ENCODE data around the gene EMC7. TPM values are rescaled to one million over a fixed set of nuclear protein-coding genes. Genes with fewer than 3 reads are reported as not detected.
"Not testable (repeated sequence)": the region's sequence is repeated elsewhere in the genome, so short reads cannot be mapped to it uniquely, and the experiment has no call there.

Gene EMC7
- total RNA-seq = 10 to 100 TPM; 63.1 to 65.6 TPM

DNA sequence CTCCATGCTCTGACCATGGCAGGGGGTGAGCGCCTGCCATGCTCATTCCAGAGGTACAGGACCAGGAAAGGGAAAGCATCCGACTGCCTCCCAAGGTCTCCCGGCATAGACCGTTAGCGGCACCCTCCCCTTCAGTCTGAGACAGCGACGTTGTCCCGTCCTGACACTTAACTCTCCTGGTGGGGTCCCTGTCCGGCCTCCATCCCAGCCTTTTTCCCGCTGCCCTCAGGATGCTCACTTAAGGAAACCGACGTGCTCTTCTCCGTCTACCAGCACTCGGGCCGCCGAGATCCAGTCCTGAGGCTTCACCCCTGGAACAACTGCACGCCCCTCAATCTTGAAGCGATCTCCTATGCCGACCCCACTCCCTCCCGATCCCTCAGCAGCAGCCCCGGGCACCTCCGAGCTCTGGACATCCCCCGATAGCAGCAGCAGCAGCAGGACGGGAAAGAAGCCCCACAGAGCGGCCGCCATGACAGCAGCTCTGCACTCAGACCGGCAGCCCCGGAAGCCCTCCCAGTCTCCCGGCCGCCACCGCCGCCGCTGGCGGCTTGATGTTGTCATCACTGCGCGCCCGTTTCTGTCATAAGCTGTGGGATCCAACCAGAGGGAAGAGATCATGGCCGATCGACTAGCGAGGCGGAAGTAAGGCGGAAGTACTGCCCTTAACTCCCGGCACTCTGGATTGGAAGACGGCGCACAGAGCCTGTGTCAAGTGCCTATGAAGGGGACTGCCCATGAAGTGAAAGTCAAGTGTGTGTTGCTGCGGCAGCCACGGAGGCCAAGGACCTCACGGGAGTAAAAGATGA is at the start of gene EMC7, which contains the start of gene PGBD4:
Gene EMC7 (minus strand): TSS at position 497 of the 809 bp plus-strand sequence. CDS start 23 bp downstream, at position 474.
Gene PGBD4 (plus strand): TSS at position 718 of the 809 bp plus-strand sequence. CDS start 449 bp downstream, outside the sequence.
- H3K4me3 Mint-ChIP-seq = peak within 1 kb of the TSS; percentile 97
- ChIA-PET POLR2A (no interaction called here), CTCF (interaction anchor here (0.7 to 1.4 kb wide), 4 partner anchors 9 to 108 kb away, joined by 3 to 4 read pairs (median 3); partner anchors contain the start of gene KATNBL1)
- H3K27me3 Mint-ChIP-seq = no peaks in the 10 kb centered on the region
- peaks cover 38% of the 10 kb centered on the region for H3K4me1 Mint-ChIP-seq
- H3K36me3 Mint-ChIP-seq (ENCODE audit: low read depth) = peaks cover 24% of the 10 kb centered on the region
- peak within 1 kb of the TSS; percentile 96 for H3K27ac Mint-ChIP-seq
- DNase-seq = peak; percentile 99
- H3K9me3 Mint-ChIP-seq = peaks cover 3% of the 10 kb centered on the region

DNA sequence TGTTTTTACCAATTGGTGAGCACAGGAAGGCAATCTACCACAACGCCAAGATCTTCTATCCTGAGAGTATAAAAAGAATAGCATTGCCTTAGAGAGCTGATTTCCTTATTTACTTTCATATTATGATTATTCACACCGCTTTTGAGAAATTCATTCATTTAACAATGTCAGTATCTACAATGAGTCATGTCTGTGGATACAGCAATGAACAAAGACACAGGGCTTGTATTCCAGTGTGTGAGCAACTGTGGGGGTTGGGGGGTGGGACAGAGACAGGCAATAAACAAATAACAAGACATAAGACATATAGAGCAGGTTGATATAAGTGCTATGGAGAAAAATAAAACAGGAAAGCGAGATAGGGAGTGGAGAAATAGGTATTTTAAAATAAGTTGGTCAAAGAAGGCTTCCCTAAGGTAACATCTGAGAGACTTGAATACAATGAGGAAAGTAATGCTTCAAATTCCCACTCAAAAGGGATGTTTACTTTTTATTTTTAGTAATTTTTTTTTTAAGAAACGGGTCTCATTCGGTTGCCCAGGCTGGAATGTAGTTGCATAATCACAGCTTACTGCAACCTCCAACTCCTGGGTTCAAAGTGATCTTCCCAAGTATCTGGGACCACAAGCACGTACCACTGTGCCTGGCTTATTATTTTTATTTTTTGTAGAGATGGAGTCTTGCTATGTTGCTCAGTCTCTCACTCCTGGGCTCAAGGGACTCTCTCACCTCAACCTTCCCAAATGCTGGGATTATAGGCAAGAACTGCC is 45.9 kb upstream of the EMC7 start:
- H3K4me3 Mint-ChIP-seq = no peak overlapping the region
- no peak overlapping the region for H3K27ac Mint-ChIP-seq
- DNase-seq = no peak
- no peaks in the 10 kb centered on the region for H3K4me1 Mint-ChIP-seq
- no peaks in the 10 kb centered on the region for H3K27me3 Mint-ChIP-seq
- ChIA-PET POLR2A (no interaction called here), CTCF (interaction anchor here (0.7 to 1.7 kb wide), 2 partner anchors 35 to 705 kb away, joined by 3 to 4 read pairs; no protein-coding TSS in a partner anchor)
- H3K9me3 Mint-ChIP-seq = no peaks in the 10 kb centered on the region
- H3K36me3 Mint-ChIP-seq (ENCODE audit: low read depth) = peaks cover 49% of the 10 kb centered on the region

DNA sequence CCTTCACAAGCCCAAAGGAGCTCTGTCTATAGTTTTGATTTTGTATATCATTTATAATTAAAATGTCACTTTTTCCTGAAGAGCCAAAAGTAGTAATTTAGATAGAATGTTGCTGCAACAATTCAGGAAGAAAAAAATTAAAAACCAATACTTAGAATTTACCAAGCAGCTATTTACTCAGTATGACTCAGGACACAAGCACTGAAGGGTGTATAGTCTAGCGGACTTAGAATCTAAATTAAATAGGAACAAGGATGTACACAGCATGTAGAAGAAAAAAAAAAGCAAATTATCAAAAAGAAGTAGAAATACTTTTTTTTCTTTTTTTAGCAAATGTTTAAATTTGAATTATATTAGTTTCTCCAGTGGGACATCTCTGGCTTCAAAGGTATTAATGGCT is 31.8 kb upstream of the EMC7 start:
- POLR2A ChIA-PET = interaction anchor here (0.6 kb wide), 1 partner anchor 26 kb away, joined by 3 read pairs; no protein-coding TSS in a partner anchor
- Mint-ChIP-seq H3K27ac (no peak overlapping the region), H3K4me1 (no peaks in the 10 kb centered on the region)

DNA sequence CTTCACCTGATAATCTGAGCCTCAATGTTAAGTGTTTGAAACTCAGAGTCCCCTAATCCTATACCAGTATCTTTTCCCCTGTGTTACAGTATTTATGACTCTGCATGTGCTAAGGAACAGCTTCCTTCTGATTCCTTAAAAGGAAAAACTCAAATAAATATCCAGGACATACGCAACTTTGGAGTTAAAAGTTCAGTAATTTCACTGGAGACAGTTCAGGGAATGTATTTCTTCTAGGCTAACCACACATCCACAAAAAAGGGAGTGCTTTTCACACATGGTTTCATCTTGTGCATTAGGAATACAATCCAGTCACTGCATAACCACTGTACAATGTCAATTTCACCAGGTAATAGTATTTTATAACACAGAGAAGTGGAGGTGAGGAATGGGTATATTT is 31.2 kb upstream of the EMC7 start:
- Mint-ChIP-seq H3K36me3 (ENCODE audit: low read depth) (no peaks in the 10 kb centered on the region), H3K4me1 (no peaks in the 10 kb centered on the region), H3K9me3 (no peaks in the 10 kb centered on the region), H3K27me3 (no peaks in the 10 kb centered on the region), H3K27ac (no peak overlapping the region), H3K4me3 (no peak overlapping the region)
- no peak for DNase-seq
- ChIA-PET POLR2A (interaction anchor here (0.6 kb wide), 1 partner anchor 27 kb away, joined by 3 read pairs; no protein-coding TSS in a partner anchor), CTCF (interaction anchor here (1.1 kb wide), 1 partner anchor 9 kb away, joined by 4 read pairs; no protein-coding TSS in a partner anchor)

More for the DNA sequence above, 31.8 kb upstream of the EMC7 start:
- CTCF ChIA-PET = interaction anchor here (0.7 kb wide), 1 partner anchor 9 kb away, joined by 3 read pairs; no protein-coding TSS in a partner anchor
- H3K4me3 Mint-ChIP-seq = no peak overlapping the region
- H3K27me3 Mint-ChIP-seq = no peaks in the 10 kb centered on the region
- DNase-seq = no peak
- H3K36me3 Mint-ChIP-seq (ENCODE audit: low read depth) = peaks cover 3% of the 10 kb centered on the region
- H3K9me3 Mint-ChIP-seq = no peaks in the 10 kb centered on the region

DNA sequence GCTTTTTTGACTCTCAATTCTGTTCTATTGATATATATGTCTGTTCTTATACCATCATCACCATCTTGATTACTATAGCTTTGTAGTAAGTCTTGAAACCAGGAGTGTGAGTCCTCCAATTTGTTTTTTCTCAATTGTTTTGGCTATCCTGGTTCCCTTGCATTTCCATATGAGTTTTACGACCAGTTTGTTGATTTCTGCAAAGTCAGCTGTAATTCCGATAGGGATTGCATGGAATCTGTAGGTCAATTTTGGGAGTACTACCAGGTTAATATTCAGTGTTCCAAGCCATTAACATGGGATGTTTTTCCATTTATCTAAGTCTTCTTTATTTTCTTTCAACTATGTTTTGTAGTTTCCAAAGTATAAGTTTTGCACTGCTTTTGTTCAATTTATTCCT is 27.2 kb upstream of the EMC7 start:
- CTCF ChIA-PET = no interaction called here
- Mint-ChIP-seq H3K27me3 (peaks cover 6% of the 10 kb centered on the region), H3K4me1 (no peaks in the 10 kb centered on the region), H3K4me3 (no peak overlapping the region), H3K36me3 (ENCODE audit: low read depth) (no peaks in the 10 kb centered on the region), H3K27ac (no peak overlapping the region), H3K9me3 (no peaks in the 10 kb centered on the region)
- POLR2A ChIA-PET = no interaction called here
- no peak for DNase-seq

DNA sequence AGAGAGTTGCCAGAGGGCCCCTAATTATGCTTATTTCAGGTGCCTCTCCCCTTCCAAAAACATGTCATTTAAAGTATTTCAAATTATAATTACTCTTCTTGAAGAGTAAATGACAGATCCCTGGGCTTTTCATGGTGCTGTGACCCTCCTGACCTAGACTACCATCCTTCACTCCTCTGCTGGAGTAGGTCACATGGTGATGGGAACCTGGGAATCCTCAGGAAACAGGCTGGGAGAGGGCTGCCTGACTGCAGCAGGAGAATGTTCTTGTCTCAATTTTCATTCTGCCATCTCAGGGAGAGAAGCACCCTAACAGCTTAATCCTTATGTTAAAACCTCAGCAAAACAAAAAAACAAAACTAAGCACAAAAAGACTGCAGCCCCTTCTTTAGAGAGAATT is 24.9 kb upstream of the EMC7 start:
- ChIA-PET CTCF (no interaction called here), POLR2A (no interaction called here)
- Mint-ChIP-seq H3K27ac (no peak overlapping the region), H3K4me3 (no peak overlapping the region), H3K27me3 (peaks cover 6% of the 10 kb centered on the region), H3K4me1 (no peaks in the 10 kb centered on the region), H3K36me3 (ENCODE audit: low read depth) (no peaks in the 10 kb centered on the region), H3K9me3 (no peaks in the 10 kb centered on the region)
- DNase-seq = no peak

DNA sequence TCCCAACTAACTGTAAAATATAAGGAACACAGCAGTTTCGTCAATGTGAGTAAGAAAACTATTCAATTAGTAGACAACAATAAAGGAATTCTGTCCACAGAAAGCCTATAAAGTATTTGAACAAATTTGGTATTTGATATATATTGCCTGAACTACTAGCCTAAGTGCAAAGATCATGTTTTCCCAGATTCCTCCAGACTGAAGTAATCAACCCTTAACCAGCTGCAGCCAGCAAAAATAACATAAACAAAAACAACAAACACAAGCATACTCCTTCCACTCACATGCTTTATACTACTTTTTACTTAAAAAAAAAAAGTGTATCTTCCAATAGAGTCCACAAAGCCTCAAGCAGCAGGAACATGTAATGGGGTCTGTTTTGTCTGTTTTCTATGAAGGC is 24.3 kb upstream of the EMC7 start:
- Mint-ChIP-seq H3K27ac (no peak overlapping the region), H3K27me3 (peaks cover 7% of the 10 kb centered on the region), H3K9me3 (no peaks in the 10 kb centered on the region), H3K4me3 (no peak overlapping the region), H3K36me3 (ENCODE audit: low read depth) (no peaks in the 10 kb centered on the region), H3K4me1 (no peaks in the 10 kb centered on the region)
- CTCF ChIA-PET = interaction anchor here (1.6 kb wide), 1 partner anchor 10 kb away, joined by 3 read pairs; no protein-coding TSS in a partner anchor
- DNase-seq = no peak
- POLR2A ChIA-PET = no interaction called here

DNA sequence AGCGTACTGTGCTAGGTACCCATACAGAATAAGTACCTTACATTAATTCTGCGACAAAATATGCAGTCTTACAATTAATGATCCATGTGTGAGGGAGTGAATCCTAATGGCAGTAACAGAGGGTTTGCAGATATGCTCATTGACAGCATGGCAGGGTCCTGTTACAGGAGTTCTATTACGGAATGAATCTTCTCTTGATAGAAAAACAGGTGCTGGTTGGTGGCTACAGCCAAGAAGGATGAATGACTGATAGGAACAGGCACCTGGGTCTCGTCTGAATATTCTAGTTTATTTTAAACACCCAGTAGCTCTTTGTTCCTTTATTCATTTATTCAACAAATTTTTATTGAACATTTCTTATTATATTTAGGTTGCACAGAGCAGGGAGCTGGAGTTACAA is 23.0 kb upstream of the EMC7 start:
- Mint-ChIP-seq H3K9me3 (no peaks in the 10 kb centered on the region), H3K4me1 (no peaks in the 10 kb centered on the region)
- CTCF ChIA-PET = interaction anchor here (1.0 to 1.7 kb wide), 3 partner anchors 8 to 85 kb away, joined by 3 read pairs; partner anchors contain the start of gene KATNBL1

DNA sequence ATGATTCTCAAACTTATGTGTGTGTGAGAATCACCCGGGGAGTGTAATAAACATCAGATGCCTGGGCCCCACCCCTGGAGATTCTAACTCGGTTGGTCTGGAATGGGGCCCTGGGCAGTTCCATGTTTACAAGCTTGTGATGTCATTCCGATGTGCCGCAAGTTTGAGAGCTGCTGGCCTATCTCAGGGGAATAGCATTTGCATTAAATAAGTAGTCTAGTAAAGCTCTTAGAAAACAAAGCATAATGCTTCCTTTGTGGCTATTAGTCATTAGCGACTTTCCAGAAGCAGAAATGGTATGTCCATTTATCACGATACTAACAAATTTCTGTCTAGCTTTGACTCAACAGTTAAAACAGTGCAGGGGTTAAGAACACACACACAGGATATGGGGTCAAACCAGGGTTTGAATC is 21.1 kb upstream of the EMC7 start:
- Mint-ChIP-seq H3K9me3 (no peaks in the 10 kb centered on the region), H3K27ac (no peak overlapping the region), H3K36me3 (ENCODE audit: low read depth) (no peaks in the 10 kb centered on the region), H3K4me1 (no peaks in the 10 kb centered on the region), H3K4me3 (no peak overlapping the region), H3K27me3 (peaks cover 15% of the 10 kb centered on the region)
- DNase-seq = no peak
- ChIA-PET POLR2A (no interaction called here), CTCF (interaction anchor here (0.6 kb wide), 1 partner anchor 14 kb away, joined by 3 read pairs; no protein-coding TSS in a partner anchor)

More for the DNA sequence above, 23.0 kb upstream of the EMC7 start:
- Mint-ChIP-seq H3K36me3 (ENCODE audit: low read depth) (no peaks in the 10 kb centered on the region), H3K27ac (no peak overlapping the region), H3K4me3 (no peak overlapping the region), H3K27me3 (peaks cover 14% of the 10 kb centered on the region)
- DNase-seq = no peak
- POLR2A ChIA-PET = no interaction called here

DNA sequence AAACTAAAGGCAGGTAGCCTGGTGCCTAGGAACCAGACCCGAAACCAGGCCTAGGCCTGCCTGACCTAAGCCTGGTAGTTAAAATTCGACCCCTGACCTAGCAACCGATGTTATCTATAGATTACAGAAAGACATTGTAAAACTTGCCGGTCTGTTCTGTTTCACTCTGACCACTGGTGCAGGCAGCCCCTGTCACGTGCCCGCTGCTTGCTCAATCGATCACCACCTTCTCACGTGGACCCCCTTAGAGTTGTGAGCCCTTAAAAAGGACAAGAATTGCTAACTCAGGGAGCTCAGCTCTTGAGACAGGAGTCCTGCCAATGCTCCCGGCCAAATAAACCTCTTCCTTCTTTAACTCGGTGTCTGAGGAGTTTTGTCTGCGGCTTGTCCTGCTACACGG is 20.1 kb upstream of the EMC7 start:
- not testable (repeated sequence) for H3K36me3 Mint-ChIP-seq (ENCODE audit: low read depth)
- peaks cover 15% of the 10 kb centered on the region for H3K27me3 Mint-ChIP-seq

DNA sequence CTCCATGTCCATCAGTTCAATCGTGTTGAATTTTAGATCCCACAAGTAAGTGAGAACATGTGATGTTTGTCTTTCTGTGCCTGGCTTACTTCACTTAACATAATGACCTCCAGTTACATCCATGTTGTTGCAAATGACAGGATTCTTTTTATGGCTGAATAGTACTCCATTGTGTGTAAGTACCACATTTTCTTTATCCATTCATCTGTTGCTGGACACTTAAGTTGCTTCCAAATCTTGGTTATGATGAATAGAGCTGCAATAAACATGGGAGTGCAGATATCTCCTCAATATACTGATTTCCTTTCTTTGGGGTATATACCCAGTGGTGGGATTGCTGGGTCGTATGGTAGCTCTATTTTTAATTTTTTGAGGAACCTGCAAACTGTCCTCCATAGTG is 18.8 kb upstream of the EMC7 start:
- H3K36me3 Mint-ChIP-seq (ENCODE audit: low read depth); POLR2A ChIA-PET; H3K4me1 Mint-ChIP-seq; H3K27ac Mint-ChIP-seq; DNase-seq; H3K4me3 Mint-ChIP-seq; H3K9me3 Mint-ChIP-seq: not testable (repeated sequence)
- CTCF ChIA-PET = interaction anchor here (0.8 to 1.1 kb wide), 4 partner anchors 9 to 89 kb away, joined by 3 to 4 read pairs (median 4); partner anchors contain the start of gene KATNBL1
- H3K27me3 Mint-ChIP-seq = peaks cover 12% of the 10 kb centered on the region

More for the DNA sequence above, 20.1 kb upstream of the EMC7 start:
- H3K9me3 Mint-ChIP-seq, H3K4me3 Mint-ChIP-seq, H3K27ac Mint-ChIP-seq, H3K4me1 Mint-ChIP-seq, DNase-seq, POLR2A ChIA-PET, CTCF ChIA-PET: not testable (repeated sequence)

DNA sequence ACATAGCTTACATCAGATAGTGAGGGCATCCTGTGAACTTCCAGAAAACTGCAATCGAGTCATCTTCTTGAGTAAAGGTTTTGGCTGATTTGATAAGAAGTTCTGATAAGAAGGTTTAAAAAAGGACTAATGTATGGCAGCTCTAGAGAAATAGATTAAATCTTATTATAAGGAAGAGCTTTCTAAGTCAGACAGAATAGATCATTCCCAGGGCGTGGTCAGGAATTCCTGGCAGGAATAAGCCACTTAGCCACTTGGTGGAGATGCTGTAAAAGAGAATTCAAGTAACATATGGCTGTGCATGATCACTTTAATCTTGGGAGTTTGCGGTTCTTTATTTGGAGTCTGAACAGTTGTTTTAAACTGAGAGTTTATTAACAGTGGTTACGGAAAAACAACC is 17.6 kb upstream of the EMC7 start:
- ChIA-PET CTCF (no interaction called here), POLR2A (interaction anchor here (0.5 kb wide), 1 partner anchor 69 kb away, joined by 5 read pairs; no protein-coding TSS in a partner anchor)
- no peak overlapping the region for H3K4me3 Mint-ChIP-seq
- no peak for DNase-seq
- H3K27ac Mint-ChIP-seq = no peak overlapping the region
- H3K36me3 Mint-ChIP-seq (ENCODE audit: low read depth) = no peaks in the 10 kb centered on the region
- peaks cover 12% of the 10 kb centered on the region for H3K27me3 Mint-ChIP-seq
- H3K4me1 Mint-ChIP-seq = no peaks in the 10 kb centered on the region
- H3K9me3 Mint-ChIP-seq = no peaks in the 10 kb centered on the region
